GM12875 (cell line): Measurements from ENCODE around the gene ATP2B1.

Experiments
- H3K4me3 ChIP-seq: one replicate; pipeline ENCODE4 v1.5.1; 2011; ENCODE audit warnings: low read depth, low read length, control low read depth
- TF ChIP-seq, protein P1 (sequence below): IDR thresholded peaks from 2 replicates; pipeline ENCODE4 v1.5.1; 2011; ENCODE audit warnings: low read depth, mild to moderate bottlenecking, control low read depth, inconsistent platforms, low read length, moderate library complexity, borderline replicate concordance; ENCODE audit not compliant: insufficient read depth

Gene ATP2B1

DNA sequence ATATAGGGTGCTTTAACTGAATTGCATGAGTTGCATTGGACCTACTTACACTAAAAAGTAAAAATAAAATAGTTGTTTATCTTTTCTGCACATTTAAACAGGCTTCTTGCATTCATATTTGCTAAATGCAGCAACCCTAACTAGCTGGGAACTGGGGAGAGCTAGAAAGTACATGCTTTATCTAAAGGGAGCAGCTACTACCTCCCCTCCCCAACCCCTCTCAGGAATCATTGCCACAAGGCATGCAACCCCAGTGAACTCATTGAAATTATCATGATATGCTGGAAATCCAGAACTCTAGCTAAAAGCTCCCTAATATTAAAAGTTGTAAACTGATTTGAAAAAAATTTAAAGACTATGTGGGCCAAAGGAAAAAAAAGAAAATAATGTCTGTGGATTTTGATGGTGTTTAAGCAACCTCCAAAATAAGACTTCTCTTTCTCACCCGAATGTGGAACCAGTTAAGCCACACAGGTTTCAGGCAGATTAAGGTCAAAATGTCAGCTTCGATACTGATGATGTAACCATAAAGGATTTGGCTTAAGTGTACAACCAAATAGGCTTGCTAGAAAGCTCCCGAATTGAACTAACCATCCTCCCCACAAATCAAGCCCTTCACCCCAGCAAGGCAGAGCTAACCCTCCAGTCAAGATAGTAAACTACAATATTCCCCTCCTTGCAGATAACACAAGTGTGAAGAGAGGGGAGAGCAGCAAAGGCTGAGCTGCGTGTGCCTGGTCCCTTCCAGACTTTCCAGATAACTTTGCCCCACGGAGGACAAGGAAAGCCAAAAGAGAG is 169.0 kb downstream of the ATP2B1 start:
- TF ChIP-seq, protein P1, sequence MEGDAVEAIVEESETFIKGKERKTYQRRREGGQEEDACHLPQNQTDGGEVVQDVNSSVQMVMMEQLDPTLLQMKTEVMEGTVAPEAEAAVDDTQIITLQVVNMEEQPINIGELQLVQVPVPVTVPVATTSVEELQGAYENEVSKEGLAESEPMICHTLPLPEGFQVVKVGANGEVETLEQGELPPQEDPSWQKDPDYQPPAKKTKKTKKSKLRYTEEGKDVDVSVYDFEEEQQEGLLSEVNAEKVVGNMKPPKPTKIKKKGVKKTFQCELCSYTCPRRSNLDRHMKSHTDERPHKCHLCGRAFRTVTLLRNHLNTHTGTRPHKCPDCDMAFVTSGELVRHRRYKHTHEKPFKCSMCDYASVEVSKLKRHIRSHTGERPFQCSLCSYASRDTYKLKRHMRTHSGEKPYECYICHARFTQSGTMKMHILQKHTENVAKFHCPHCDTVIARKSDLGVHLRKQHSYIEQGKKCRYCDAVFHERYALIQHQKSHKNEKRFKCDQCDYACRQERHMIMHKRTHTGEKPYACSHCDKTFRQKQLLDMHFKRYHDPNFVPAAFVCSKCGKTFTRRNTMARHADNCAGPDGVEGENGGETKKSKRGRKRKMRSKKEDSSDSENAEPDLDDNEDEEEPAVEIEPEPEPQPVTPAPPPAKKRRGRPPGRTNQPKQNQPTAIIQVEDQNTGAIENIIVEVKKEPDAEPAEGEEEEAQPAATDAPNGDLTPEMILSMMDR: no peak
- H3K4me3 ChIP-seq: no peak overlapping the region

DNA sequence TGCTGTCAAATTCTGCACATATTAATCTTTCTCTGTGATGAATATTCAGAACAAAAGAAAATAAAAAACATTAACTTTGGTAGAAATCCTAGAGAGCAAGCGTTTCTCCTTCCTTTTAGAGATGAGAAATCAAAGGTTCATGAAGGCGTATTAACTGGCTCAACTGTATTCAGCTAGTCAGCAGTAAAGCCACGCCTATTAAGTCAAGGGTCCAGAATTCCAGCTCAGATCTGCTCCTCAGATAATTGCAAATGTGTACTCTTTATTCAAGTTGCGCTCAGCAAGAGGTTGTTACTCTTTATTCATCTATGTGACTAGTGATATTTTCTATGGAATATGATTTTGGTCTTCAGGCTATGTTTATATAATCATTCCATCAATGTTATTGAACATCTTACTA is 169.7 kb downstream of the ATP2B1 start:
- no peak overlapping the region for H3K4me3 ChIP-seq
- TF ChIP-seq, protein P1: no peak
